SK-N-SH treated with all-trans-retinoic acid at 6 μM for 48 hours (cell line): ENCODE measurements around the gene TPST2.

Experiments
- ESRRG ChIP-seq: fragments of 250-450 bp; sonication (Bioruptor Pico); IDR thresholded peaks from 2 replicates; pipeline ENCODE4 v1.6.1; 2021; ENCODE audit warnings: mild to moderate bottlenecking
- GLIS3 ChIP-seq: fragments of 250-450 bp; sonication (Bioruptor Pico); IDR thresholded peaks from 2 replicates; pipeline ENCODE4 v1.5.0; 2020; ENCODE audit warnings: mild to moderate bottlenecking, moderate library complexity
- PATZ1 ChIP-seq: fragments of 250-450 bp; sonication (Bioruptor Pico); IDR thresholded peaks from 2 replicates; pipeline ENCODE4 v1.8.0; 2020; ENCODE audit warnings: mild to moderate bottlenecking, moderate library complexity, borderline replicate concordance
- TCF4 ChIP-seq: fragments of 250-450 bp; sonication (Bioruptor Pico); IDR thresholded peaks from 2 replicates; pipeline ENCODE4 v1.8.0; 2021; ENCODE audit warnings: mild to moderate bottlenecking, moderate library complexity, borderline replicate concordance
- TSHZ2 ChIP-seq: fragments of 250-450 bp; sonication (Bioruptor Pico); IDR thresholded peaks from 2 replicates; pipeline ENCODE4 v1.5.0; 2020; ENCODE audit warnings: mild to moderate bottlenecking, moderate library complexity
- ZC3H10 ChIP-seq: fragments of 250-450 bp; sonication (Bioruptor Pico); IDR thresholded peaks from 2 replicates; pipeline ENCODE4 v1.5.1; 2021; ENCODE audit warnings: mild to moderate bottlenecking, moderate library complexity
- ZFP3 ChIP-seq: fragments of 250-450 bp; sonication (Bioruptor Pico); IDR thresholded peaks from 2 replicates; pipeline ENCODE4 v1.5.0; 2020; ENCODE audit warnings: mild to moderate bottlenecking, moderate library complexity
- ZFP30 ChIP-seq: fragments of 450-650 bp; formaldehyde crosslinking; IDR thresholded peaks from 2 replicates; pipeline ENCODE4 v1.5.0; 2022; ENCODE audit warnings: mild to moderate bottlenecking, moderate library complexity
- TF ChIP-seq, protein P1 (sequence below): fragments of 250-450 bp; sonication (Bioruptor Pico); IDR thresholded peaks from 2 replicates; pipeline ENCODE4 v1.5.1; 2020; ENCODE audit warnings: low read depth, mild to moderate bottlenecking, moderate library complexity
- TF ChIP-seq, protein P2 (sequence below): fragments of 250-450 bp; sonication (Bioruptor Pico); IDR thresholded peaks from 2 replicates; pipeline ENCODE4 v1.8.0; 2021; ENCODE audit warnings: low read depth, mild to moderate bottlenecking, moderate library complexity, borderline replicate concordance

DNA sequence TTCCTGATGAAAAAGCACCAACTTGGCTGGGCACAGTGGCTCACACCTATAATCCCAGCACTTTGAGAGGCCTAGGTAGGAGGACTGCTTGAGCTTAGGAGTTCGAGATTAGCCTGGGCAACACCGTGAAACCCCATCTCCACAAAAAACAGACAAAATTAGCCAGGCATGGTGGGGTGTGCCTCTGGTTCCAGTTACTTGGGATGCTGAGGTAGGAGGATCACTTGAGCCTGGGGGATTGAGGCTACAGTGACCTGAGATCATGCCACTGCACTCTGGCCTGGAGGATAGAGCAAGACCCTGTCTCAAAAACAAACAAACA is 109.4 kb downstream of the TPST2 start:
- no peak for TF ChIP-seq ZC3H10
- TF ChIP-seq PATZ1 (CRISPR knock-in tag): no peak
- TF ChIP-seq, protein P1, sequence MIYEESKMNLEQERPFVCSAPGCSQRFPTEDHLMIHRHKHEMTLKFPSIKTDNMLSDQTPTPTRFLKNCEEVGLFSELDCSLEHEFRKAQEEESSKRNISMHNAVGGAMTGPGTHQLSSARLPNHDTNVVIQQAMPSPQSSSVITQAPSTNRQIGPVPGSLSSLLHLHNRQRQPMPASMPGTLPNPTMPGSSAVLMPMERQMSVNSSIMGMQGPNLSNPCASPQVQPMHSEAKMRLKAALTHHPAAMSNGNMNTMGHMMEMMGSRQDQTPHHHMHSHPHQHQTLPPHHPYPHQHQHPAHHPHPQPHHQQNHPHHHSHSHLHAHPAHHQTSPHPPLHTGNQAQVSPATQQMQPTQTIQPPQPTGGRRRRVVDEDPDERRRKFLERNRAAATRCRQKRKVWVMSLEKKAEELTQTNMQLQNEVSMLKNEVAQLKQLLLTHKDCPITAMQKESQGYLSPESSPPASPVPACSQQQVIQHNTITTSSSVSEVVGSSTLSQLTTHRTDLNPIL (CRISPR knock-in tag): no peak
- no peak for TF ChIP-seq TSHZ2 (CRISPR knock-in tag)
- no peak for TF ChIP-seq TCF4
- TF ChIP-seq ZFP3 (CRISPR knock-in tag): no peak
- TF ChIP-seq ZFP30 (CRISPR knock-in tag): no peak
- no peak for TF ChIP-seq GLIS3
- no peak for TF ChIP-seq ESRRG (CRISPR knock-in tag)
- TF ChIP-seq, protein P2, sequence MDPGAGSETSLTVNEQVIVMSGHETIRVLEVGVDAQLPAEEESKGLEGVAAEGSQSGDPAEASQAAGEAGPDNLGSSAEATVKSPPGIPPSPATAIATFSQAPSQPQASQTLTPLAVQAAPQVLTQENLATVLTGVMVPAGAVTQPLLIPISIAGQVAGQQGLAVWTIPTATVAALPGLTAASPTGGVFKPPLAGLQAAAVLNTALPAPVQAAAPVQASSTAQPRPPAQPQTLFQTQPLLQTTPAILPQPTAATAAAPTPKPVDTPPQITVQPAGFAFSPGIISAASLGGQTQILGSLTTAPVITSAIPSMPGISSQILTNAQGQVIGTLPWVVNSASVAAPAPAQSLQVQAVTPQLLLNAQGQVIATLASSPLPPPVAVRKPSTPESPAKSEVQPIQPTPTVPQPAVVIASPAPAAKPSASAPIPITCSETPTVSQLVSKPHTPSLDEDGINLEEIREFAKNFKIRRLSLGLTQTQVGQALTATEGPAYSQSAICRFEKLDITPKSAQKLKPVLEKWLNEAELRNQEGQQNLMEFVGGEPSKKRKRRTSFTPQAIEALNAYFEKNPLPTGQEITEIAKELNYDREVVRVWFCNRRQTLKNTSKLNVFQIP: no peak
